Putamen (tissue), 1 donor: ENCODE data around the gene OTOP1.
"Not testable (repeated sequence)": the region's sequence is repeated elsewhere in the genome, so short reads cannot be mapped to it uniquely, and the experiment has no call there.

Experiments used
- DNase-seq: peaks from one replicate; pipeline ENCODE4 v3.0.0-alpha.2; 2016; ENCODE audit warnings: low spot score

OTOP1 gene

GRCh38 chr4:4226606-4227438 lies at the start of gene OTOP1:
TSS of gene OTOP1 (minus strand) at chr4:4226929. CDS start at chr4:4226864, 65 bp downstream.
- DNase-seq = no peak

GRCh38 chr4:4274226-4274625 lies 47.5 kb upstream of the OTOP1 start:
- DNase-seq = no peak

GRCh38 chr4:4271912-4272311 lies 45.2 kb upstream of the OTOP1 start:
- no peak for DNase-seq

DNA sequence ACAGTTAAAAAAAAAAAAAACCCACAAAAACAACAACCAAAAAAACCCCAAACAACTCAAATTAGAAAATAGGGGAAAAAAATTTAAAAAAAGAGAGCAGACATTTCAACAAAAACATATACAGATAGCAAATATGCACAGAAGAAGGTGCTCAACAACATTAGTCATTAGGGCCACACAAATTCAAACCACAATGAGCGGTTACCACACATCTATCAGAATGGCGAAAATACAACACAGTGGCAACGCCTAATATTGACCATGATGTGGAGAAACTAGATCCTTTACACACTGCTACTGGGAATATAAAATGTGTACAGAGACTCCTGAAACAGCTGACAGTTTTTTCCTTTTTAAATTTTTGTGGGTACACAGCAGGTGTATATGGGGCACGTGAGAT lies 43.8 kb upstream of the OTOP1 start:
- DNase-seq = no peak

- no peak for DNase-seq
Measured at GRCh38 chr4:4269856-4270255, 43.1 kb upstream of the OTOP1 start.

DNA sequence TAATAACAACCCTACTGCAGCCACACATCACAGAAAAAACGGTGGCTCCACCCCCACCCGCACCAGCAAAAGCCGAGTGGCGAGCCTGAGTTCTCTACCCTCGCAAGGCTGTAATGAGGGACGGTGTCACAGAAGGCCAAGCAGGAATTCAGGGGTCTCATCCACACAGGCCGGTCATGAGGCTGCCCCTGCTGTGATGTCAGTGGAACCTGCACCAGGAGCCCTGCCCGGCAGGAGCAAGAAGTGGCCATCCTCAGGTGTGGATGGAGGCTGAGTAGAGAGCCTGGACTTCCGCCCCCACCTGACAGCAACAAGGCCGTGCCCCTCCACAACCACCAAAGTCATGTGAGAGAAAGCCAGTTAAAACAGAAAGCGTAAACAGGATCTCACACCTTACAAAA lies 42.6 kb upstream of the OTOP1 start:
- DNase-seq = no peak

DNA sequence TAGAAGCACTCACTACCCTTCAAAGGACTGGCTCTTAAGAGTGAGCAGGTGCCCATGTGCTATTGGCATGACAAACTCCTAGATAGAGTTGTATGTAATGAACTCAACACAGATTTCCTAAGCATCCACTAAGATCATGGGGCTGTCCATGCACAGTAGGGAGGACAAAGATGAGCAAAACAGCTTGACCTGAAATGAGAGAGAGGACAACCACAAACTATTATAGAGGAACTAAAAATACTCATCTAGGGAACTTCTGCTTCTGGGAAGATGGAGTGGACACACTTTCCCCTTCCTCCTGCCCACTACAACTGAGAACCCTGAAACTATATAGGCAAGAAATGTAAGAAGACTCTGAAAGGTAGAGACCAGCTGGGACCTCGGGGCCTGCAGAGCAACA lies 42.0 kb upstream of the OTOP1 start:
- no peak for DNase-seq

GRCh38 chr4:4267981-4268380 lies 41.3 kb upstream of the OTOP1 start:
- no peak for DNase-seq

GRCh38 chr4:4260185-4260751 lies 33.5 kb upstream of the OTOP1 start:
- DNase-seq = no peak

GRCh38 chr4:4259484-4260100 lies 32.9 kb upstream of the OTOP1 start:
- no peak for DNase-seq

GRCh38 chr4:4257705-4258104 lies 31.0 kb upstream of the OTOP1 start:
- DNase-seq = not testable (repeated sequence)

DNA sequence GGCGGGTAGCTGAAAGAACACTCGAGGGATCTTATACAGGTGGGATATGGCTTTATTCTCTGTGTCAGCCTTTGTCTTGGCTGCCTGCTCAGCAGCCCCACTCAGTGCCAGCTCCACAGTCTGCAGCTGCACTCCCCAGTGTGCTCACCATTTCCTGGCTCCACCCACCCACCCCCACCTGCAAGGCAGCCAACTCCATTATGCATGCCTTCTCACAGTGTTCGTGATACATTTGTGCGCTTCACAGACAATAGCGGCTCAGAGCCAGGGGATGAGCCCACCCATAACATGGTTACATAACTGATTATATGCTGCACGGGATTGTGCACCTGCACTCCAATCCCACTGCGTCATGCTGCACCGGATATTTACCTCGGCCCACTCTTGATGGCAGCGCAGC lies 30.1 kb upstream of the OTOP1 start:
- DNase-seq = peak; percentile 26

- peak; percentile 69 for DNase-seq
Measured at GRCh38 chr4:4254666-4255065, 27.9 kb upstream of the OTOP1 start.

GRCh38 chr4:4254199-4254598 lies 27.5 kb upstream of the OTOP1 start:
- no peak for DNase-seq

- no peak for DNase-seq
Measured at GRCh38 chr4:4249866-4250265, 23.1 kb upstream of the OTOP1 start.

GRCh38 chr4:4249342-4249741 lies 22.6 kb upstream of the OTOP1 start:
- DNase-seq = not testable (repeated sequence)

DNA sequence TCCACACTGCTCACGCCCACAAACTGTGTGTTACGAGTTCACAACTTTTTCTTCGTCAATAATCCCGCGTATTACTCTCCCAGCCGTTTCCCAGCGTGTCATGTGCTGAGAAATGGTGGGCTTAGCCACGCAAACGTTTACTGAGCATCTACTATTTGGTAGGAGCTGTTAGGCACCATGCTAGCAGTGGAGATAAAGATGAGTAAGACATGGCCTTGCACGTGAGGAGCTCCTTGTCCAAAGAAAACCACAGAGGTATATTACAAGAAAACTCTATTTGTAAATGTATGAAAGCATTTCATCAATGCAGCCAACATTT lies 22.1 kb upstream of the OTOP1 start:
- DNase-seq = no peak

- peak; percentile 95 for DNase-seq
Measured at GRCh38 chr4:4248029-4248884, 21.5 kb upstream of the OTOP1 start, which contains the start of gene TMEM128. TSS of gene TMEM128 (minus strand) at chr4:4248223. CDS start at chr4:4248202, 21 bp downstream.

DNA sequence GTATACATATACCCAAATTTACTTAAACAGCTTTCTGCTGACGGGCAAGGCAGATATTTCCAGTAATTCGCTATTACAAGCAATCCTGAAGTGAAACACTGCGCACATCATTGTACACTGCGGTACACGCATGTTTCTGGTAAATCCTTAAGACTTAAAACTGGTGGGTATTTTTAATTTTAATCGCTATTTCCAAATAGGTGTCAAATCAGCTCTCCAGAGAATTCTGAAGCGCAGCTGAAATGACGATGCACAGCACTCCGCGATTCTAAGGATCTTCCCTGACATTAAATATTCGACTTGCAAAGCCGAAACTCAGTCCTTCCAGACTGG lies 20.9 kb upstream of the OTOP1 start:
- no peak for DNase-seq

DNA sequence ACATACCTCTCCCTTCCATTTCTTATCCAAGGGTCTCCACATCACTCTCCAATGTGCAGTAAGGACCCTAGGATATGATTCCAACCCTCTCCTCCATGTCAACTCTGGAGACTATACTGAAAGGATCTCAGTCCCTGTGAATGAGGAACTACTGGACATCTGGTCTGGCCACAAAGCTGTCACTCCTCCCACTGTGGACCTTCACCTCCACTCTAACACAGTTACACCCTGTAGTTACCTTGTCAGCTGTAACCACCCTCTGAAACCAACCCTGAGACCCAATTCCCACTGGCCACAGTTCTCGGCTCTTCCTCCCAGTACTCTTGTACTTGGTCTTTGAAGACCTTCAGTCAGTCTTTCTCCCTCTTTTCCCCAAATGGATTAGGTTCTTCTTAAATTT lies 18.4 kb upstream of the OTOP1 start:
- DNase-seq = no peak

DNA sequence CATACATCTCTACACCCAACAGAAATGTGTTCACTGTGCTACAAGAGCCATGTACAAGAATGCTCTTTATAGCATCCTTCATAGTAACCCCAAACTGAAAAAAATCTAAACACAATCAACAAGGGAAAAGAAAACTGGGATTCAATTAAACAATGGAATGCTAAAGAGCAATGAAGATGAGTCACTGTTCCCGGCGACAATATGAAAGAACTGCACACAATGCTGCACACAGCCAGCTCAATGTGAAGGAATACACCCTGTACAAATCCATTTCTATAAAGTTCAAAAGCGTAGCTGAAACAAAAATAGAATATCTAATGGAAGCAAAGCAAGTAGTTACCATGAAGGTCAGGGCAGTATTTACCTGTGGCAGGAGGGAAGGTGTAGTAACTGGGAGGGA lies 12.8 kb upstream of the OTOP1 start:
- not testable (repeated sequence) for DNase-seq

DNA sequence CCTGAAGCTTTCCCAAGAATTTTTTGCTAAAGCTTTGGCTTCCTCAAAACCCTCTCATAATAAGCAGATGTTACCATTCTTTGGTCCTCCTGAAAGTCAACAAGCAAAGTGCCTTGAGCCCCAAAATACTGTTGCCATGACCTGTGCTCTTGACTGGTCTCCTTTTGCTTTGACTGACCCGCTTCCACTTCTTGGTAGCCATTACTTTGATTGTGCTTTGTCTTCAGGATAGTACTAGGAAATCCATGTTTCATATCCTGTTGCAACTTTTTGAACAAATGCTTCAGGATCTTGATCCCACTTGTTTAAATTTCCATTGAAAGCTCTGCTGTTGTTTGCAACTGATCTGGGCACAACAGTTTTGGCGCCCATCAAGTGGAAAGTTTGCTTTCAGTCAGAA lies 6.9 kb upstream of the OTOP1 start:
- no peak for DNase-seq

- no peak for DNase-seq
Measured at GRCh38 chr4:4228356-4228668, 1.6 kb upstream of the OTOP1 start.
